ENCODE measurements around the gene CREB3L2.
A peak's percentile ranks its signal among the peaks of the same experiment; 100 is the strongest.
"Not testable (repeated sequence)": the region's sequence is repeated elsewhere in the genome, so short reads cannot be mapped to it uniquely, and the experiment has no call there.

Gene CREB3L2

GRCh38 chr7:138001529-138002095, at the start of gene CREB3L2:
Gene CREB3L2 (minus strand): TSS chr7:138002086. CDS start chr7:138001705, 381 bp downstream.
- peak; percentile 36 to 40 for DNase-seq

- DNase-seq: no peak
Observed at GRCh38 chr7:138049505-138050116, 47.7 kb upstream of the CREB3L2 start.

GRCh38 chr7:138047907-138048306, 46.0 kb upstream of the CREB3L2 start:
- no peak for DNase-seq

- DNase-seq: no peak
Observed at GRCh38 chr7:138044897-138045296, 43.0 kb upstream of the CREB3L2 start.

- DNase-seq: not testable (repeated sequence)
Observed at GRCh38 chr7:138040063-138040462, 38.2 kb upstream of the CREB3L2 start.

- no peak for DNase-seq
Observed at GRCh38 chr7:138036135-138036534, 34.2 kb upstream of the CREB3L2 start.

- no peak for DNase-seq
Observed at GRCh38 chr7:138033241-138033640, 31.4 kb upstream of the CREB3L2 start.

GRCh38 chr7:138032770-138033169, 30.9 kb upstream of the CREB3L2 start:
- no peak for DNase-seq

- no peak for DNase-seq
Observed at GRCh38 chr7:138032186-138032585, 30.3 kb upstream of the CREB3L2 start.

GRCh38 chr7:138030679-138031351, 28.9 kb upstream of the CREB3L2 start:
- DNase-seq: no peak

GRCh38 chr7:138029941-138030340, 28.1 kb upstream of the CREB3L2 start:
- no peak for DNase-seq

GRCh38 chr7:138029126-138029525, 27.2 kb upstream of the CREB3L2 start:
- DNase-seq: no peak

GRCh38 chr7:138027100-138027499, 25.2 kb upstream of the CREB3L2 start:
- DNase-seq: no peak

- no peak for DNase-seq
Observed at GRCh38 chr7:138025215-138026186, 23.6 kb upstream of the CREB3L2 start.

GRCh38 chr7:138024765-138025164, 22.9 kb upstream of the CREB3L2 start:
- no peak for DNase-seq

- DNase-seq: no peak
Observed at GRCh38 chr7:138024343-138024691, 22.4 kb upstream of the CREB3L2 start.

GRCh38 chr7:138023618-138024342, 21.9 kb upstream of the CREB3L2 start:
- no peak for DNase-seq

GRCh38 chr7:138021889-138022288, 20.0 kb upstream of the CREB3L2 start:
- DNase-seq: no peak

- DNase-seq: no peak
Observed at GRCh38 chr7:138017992-138018391, 16.1 kb upstream of the CREB3L2 start.

GRCh38 chr7:138015096-138015495, 13.2 kb upstream of the CREB3L2 start:
- no peak for DNase-seq

GRCh38 chr7:138014686-138015085, 12.8 kb upstream of the CREB3L2 start:
- no peak for DNase-seq

GRCh38 chr7:138014201-138014600, 12.3 kb upstream of the CREB3L2 start:
- DNase-seq: not testable (repeated sequence)

- DNase-seq: no peak
Observed at GRCh38 chr7:138009350-138009653, 7.4 kb upstream of the CREB3L2 start.
